HCEC 1CT (cell line): ENCODE measurements around the gene YIPF4.
A peak's percentile ranks its signal among the peaks of the same experiment; 100 is the strongest.
"Not testable (repeated sequence)": the region's sequence is repeated elsewhere in the genome, so short reads cannot be mapped to it uniquely, and the experiment has no call there.

Experiments
- DNase-seq: peaks from one replicate; pipeline ENCODE4 v3.0.0-alpha.2; 2017

Gene YIPF4

GRCh38 chr2:32289165-32289999 is 11.7 kb downstream of the YIPF4 start:
- peak; percentile 90 for DNase-seq

GRCh38 chr2:32290000-32290339 is 12.3 kb downstream of the YIPF4 start:
- DNase-seq: peak; percentile 15

GRCh38 chr2:32291746-32292145 is 14.0 kb downstream of the YIPF4 start:
- DNase-seq: no peak

- DNase-seq: not testable (repeated sequence)
Measured at GRCh38 chr2:32293493-32293892, 15.8 kb downstream of the YIPF4 start.

- DNase-seq: not testable (repeated sequence)
Measured at GRCh38 chr2:32293966-32294562, 16.4 kb downstream of the YIPF4 start.

- DNase-seq: no peak
Measured at GRCh38 chr2:32310577-32310976, 32.9 kb downstream of the YIPF4 start.

GRCh38 chr2:32314886-32315285 is 37.2 kb downstream of the YIPF4 start:
- DNase-seq: no peak

GRCh38 chr2:32328679-32329078 is 51.0 kb downstream of the YIPF4 start:
- not testable (repeated sequence) for DNase-seq

- DNase-seq: not testable (repeated sequence)
Measured at GRCh38 chr2:32329180-32329980, 51.7 kb downstream of the YIPF4 start.

GRCh38 chr2:32330136-32330535 is 52.4 kb downstream of the YIPF4 start:
- DNase-seq: no peak

GRCh38 chr2:32342801-32343200 is 65.1 kb downstream of the YIPF4 start:
- DNase-seq: no peak

GRCh38 chr2:32350797-32351196 is 73.1 kb downstream of the YIPF4 start:
- not testable (repeated sequence) for DNase-seq

- no peak for DNase-seq
Measured at GRCh38 chr2:32355976-32356680, 78.4 kb downstream of the YIPF4 start.

GRCh38 chr2:32356681-32357317 is 79.1 kb downstream of the YIPF4 start, which contains the start of gene BIRC6:
Gene BIRC6, plus strand, starts transcription at chr2:32357023. Its CDS starts 139 bp downstream, at chr2:32357162.
- DNase-seq: peak; percentile 96

- peak; percentile 47 for DNase-seq
Measured at GRCh38 chr2:32357318-32358110, 79.8 kb downstream of the YIPF4 start.

GRCh38 chr2:32358111-32358482 is 80.4 kb downstream of the YIPF4 start:
- DNase-seq: peak; percentile 14

- peak; percentile 60 for DNase-seq
Measured at GRCh38 chr2:32360416-32360815, 82.7 kb downstream of the YIPF4 start.

- DNase-seq: not testable (repeated sequence)
Measured at GRCh38 chr2:32362997-32363396, 85.3 kb downstream of the YIPF4 start.

- no peak for DNase-seq
Measured at GRCh38 chr2:32363597-32363996, 85.9 kb downstream of the YIPF4 start.

GRCh38 chr2:32364290-32364689 is 86.6 kb downstream of the YIPF4 start:
- not testable (repeated sequence) for DNase-seq

- DNase-seq: not testable (repeated sequence)
Measured at GRCh38 chr2:32365679-32366078, 88.0 kb downstream of the YIPF4 start.
